Suprapubic skin (tissue), 4 donors: ENCODE results near the gene CATSPERD.
"Not testable (repeated sequence)": the region's sequence is repeated elsewhere in the genome, so short reads cannot be mapped to it uniquely, and the experiment has no call there.

Source experiments
- CTCF ChIP-seq, 2 donors: fragments of 200-600 bp in 1 of 2; fragments of 450-650 bp in 1 of 2; sonication (generic) in 1 of 2; IDR thresholded peaks; one replicate each; pipeline ENCODE4 v1.5.1; 2016 to 2019; ENCODE audit warnings: antibody characterized with exemption in 2 of 2, mild to moderate bottlenecking in 1 of 2, moderate library complexity in 1 of 2
- EP300 ChIP-seq: sonication (generic); formaldehyde crosslinking; IDR thresholded peaks from one replicate; pipeline ENCODE4 v1.6.1; 2017; ENCODE audit warnings: antibody characterized with exemption
- POLR2A ChIP-seq, 2 donors: fragments of 450-650 bp; IDR thresholded peaks; one replicate each; pipeline ENCODE4 v1.6.1; 2017; ENCODE audit warnings: antibody characterized with exemption in 2 of 2, mild to moderate bottlenecking in 2 of 2, moderate library complexity in 2 of 2
- POLR2AphosphoS5 ChIP-seq, 3 donors: sonication (generic); formaldehyde crosslinking; IDR thresholded peaks; one replicate each; pipeline ENCODE4 v1.6.1; 2017; ENCODE audit warnings: antibody characterized with exemption in 3 of 3

DNA sequence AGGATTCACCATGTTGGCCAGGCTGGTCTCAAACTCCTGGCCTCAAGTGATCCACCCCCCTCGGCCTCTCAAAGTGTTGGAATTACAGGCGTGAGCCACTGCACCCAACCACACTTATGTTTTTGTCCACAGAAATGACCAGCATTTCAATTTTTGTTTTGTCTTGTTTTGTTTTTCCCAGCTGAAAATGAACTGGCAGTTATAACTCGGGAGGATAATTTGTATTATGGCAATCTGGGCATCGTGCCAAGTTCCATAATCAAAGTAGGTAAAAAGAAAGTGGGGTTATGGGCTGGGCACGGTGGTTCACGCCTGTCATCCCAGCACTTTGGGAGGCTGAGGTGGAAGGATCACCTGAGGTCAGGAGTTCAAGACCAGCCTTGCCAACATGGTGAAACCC lies 28.5 kb downstream of the CATSPERD start:
- not testable (repeated sequence) for TF ChIP-seq POLR2A (IDR thresholded peaks at IDR 0.05); CTCF (IDR thresholded peaks at IDR 0.05); EP300; POLR2AphosphoS5 (IDR thresholded peaks at IDR 0.05)
